ENCODE data around the gene ITGA5. TPM values are rescaled to one million over a fixed set of nuclear protein-coding genes. Genes with fewer than 3 reads are reported as not detected.
A peak's percentile ranks its signal among the peaks of the same experiment; 100 is the strongest.

The ITGA5 gene
- total and polyA plus RNA-seq, 2 of the 13 experiments (the other 11 are each of a cell fraction or from before 2014, with no cell fraction given) = 0.20 to 0.40 TPM

- TF ChIP-seq ZNF766 (CRISPR knock-in tag; IDR thresholded peaks at IDR 0.05; ENCODE audit: borderline replicate concordance) (no peak), MIER2 (CRISPR knock-in tag; IDR thresholded peaks at IDR 0.05) (0 out of 2 replicates have a peak, but pooled peaks have one; percentile 43), CENPBD1 (CRISPR knock-in tag; IDR thresholded peaks at IDR 0.05; ENCODE audit: borderline replicate concordance, low read depth) (no peak), ZNF274 (CRISPR knock-in tag; IDR thresholded peaks at IDR 0.05) (no peak), GZF1 (CRISPR knock-in tag; IDR thresholded peaks at IDR 0.05) (no peak), RORA (CRISPR knock-in tag; IDR thresholded peaks at IDR 0.05) (no peak), KAT8 (CRISPR knock-in tag; IDR thresholded peaks at IDR 0.05) (no peak), GATAD2A (CRISPR knock-in tag; IDR thresholded peaks at IDR 0.05) (peak; percentile 59), THAP8 (CRISPR knock-in tag; IDR thresholded peaks at IDR 0.05; ENCODE audit: borderline replicate concordance) (no peak), KLF6 (CRISPR knock-in tag; IDR thresholded peaks at IDR 0.05) (0 out of 2 replicates have a peak, but pooled peaks have one; percentile 53), ZNF7 (CRISPR knock-in tag; IDR thresholded peaks at IDR 0.05) (no peak), ZC3H13 (CRISPR knock-in tag; IDR thresholded peaks at IDR 0.05) (no peak), SMAD9 (CRISPR knock-in tag; IDR thresholded peaks at IDR 0.05) (no peak), ZNF567 (CRISPR knock-in tag; IDR thresholded peaks at IDR 0.05; ENCODE audit: borderline replicate concordance) (no peak)
- TF ChIP-seq, protein P1, sequence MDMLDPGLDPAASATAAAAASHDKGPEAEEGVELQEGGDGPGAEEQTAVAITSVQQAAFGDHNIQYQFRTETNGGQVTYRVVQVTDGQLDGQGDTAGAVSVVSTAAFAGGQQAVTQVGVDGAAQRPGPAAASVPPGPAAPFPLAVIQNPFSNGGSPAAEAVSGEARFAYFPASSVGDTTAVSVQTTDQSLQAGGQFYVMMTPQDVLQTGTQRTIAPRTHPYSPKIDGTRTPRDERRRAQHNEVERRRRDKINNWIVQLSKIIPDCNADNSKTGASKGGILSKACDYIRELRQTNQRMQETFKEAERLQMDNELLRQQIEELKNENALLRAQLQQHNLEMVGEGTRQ (IDR thresholded peaks at IDR 0.05; ENCODE audit: low read depth, low read length) = no peak
- TF ChIP-seq, protein P1 (CRISPR knock-in tag; IDR thresholded peaks at IDR 0.05; ENCODE audit: borderline replicate concordance) = no peak
- TF ChIP-seq, protein P2, sequence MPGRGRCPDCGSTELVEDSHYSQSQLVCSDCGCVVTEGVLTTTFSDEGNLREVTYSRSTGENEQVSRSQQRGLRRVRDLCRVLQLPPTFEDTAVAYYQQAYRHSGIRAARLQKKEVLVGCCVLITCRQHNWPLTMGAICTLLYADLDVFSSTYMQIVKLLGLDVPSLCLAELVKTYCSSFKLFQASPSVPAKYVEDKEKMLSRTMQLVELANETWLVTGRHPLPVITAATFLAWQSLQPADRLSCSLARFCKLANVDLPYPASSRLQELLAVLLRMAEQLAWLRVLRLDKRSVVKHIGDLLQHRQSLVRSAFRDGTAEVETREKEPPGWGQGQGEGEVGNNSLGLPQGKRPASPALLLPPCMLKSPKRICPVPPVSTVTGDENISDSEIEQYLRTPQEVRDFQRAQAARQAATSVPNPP (CRISPR knock-in tag; IDR thresholded peaks at IDR 0.05) = no peak
- TF ChIP-seq, protein P3, sequence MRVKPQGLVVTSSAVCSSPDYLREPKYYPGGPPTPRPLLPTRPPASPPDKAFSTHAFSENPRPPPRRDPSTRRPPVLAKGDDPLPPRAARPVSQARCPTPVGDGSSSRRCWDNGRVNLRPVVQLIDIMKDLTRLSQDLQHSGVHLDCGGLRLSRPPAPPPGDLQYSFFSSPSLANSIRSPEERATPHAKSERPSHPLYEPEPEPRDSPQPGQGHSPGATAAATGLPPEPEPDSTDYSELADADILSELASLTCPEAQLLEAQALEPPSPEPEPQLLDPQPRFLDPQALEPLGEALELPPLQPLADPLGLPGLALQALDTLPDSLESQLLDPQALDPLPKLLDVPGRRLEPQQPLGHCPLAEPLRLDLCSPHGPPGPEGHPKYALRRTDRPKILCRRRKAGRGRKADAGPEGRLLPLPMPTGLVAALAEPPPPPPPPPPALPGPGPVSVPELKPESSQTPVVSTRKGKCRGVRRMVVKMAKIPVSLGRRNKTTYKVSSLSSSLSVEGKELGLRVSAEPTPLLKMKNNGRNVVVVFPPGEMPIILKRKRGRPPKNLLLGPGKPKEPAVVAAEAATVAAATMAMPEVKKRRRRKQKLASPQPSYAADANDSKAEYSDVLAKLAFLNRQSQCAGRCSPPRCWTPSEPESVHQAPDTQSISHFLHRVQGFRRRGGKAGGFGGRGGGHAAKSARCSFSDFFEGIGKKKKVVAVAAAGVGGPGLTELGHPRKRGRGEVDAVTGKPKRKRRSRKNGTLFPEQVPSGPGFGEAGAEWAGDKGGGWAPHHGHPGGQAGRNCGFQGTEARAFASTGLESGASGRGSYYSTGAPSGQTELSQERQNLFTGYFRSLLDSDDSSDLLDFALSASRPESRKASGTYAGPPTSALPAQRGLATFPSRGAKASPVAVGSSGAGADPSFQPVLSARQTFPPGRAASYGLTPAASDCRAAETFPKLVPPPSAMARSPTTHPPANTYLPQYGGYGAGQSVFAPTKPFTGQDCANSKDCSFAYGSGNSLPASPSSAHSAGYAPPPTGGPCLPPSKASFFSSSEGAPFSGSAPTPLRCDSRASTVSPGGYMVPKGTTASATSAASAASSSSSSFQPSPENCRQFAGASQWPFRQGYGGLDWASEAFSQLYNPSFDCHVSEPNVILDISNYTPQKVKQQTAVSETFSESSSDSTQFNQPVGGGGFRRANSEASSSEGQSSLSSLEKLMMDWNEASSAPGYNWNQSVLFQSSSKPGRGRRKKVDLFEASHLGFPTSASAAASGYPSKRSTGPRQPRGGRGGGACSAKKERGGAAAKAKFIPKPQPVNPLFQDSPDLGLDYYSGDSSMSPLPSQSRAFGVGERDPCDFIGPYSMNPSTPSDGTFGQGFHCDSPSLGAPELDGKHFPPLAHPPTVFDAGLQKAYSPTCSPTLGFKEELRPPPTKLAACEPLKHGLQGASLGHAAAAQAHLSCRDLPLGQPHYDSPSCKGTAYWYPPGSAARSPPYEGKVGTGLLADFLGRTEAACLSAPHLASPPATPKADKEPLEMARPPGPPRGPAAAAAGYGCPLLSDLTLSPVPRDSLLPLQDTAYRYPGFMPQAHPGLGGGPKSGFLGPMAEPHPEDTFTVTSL (CRISPR knock-in tag; IDR thresholded peaks at IDR 0.05; ENCODE audit: borderline replicate concordance) = no peak
Measured at GRCh38 chr12:54360717-54361456, 58.2 kb downstream of the ITGA5 start (continued).
